Skeletal muscle satellite cell (primary cell): ENCODE results near the gene GOLIM4.
A peak's percentile ranks its signal among the peaks of the same experiment; 100 is the strongest.
"Not testable (repeated sequence)": the region's sequence is repeated elsewhere in the genome, so short reads cannot be mapped to it uniquely, and the experiment has no call there.

Experiments used
- H3K27me3 ChIP-seq: 2 replicates; pipeline ENCODE4 v1.7.0; 2013; ENCODE audit warnings: low read length; ENCODE audit not compliant: control insufficient read depth, insufficient read depth
- H3K36me3 ChIP-seq: 2 replicates; pipeline ENCODE4 v1.7.0; 2013; ENCODE audit warnings: mild to moderate bottlenecking, control low read depth, low read length; ENCODE audit not compliant: insufficient read depth
- H3K4me1 ChIP-seq: 2 replicates; pipeline ENCODE4 v1.7.0; 2013; ENCODE audit warnings: low read length; ENCODE audit not compliant: control insufficient read depth, insufficient read depth
- H3K4me2 ChIP-seq: 2 replicates; pipeline ENCODE4 v1.7.0; 2013; ENCODE audit warnings: mild to moderate bottlenecking, low read length
- H3K4me3 ChIP-seq: 2 replicates; pipeline ENCODE4 v1.7.0; 2013; ENCODE audit warnings: low read length
- H3K9ac ChIP-seq: 2 replicates; pipeline ENCODE4 v1.7.0; 2013; ENCODE audit warnings: mild to moderate bottlenecking, low read depth, low read length, moderate library complexity
- H3K9me3 ChIP-seq: replicated peaks from 2 replicates; pipeline ENCODE4 v1.7.0; 2013; ENCODE audit warnings: mild to moderate bottlenecking, control low read depth, low read length

Gene GOLIM4

DNA sequence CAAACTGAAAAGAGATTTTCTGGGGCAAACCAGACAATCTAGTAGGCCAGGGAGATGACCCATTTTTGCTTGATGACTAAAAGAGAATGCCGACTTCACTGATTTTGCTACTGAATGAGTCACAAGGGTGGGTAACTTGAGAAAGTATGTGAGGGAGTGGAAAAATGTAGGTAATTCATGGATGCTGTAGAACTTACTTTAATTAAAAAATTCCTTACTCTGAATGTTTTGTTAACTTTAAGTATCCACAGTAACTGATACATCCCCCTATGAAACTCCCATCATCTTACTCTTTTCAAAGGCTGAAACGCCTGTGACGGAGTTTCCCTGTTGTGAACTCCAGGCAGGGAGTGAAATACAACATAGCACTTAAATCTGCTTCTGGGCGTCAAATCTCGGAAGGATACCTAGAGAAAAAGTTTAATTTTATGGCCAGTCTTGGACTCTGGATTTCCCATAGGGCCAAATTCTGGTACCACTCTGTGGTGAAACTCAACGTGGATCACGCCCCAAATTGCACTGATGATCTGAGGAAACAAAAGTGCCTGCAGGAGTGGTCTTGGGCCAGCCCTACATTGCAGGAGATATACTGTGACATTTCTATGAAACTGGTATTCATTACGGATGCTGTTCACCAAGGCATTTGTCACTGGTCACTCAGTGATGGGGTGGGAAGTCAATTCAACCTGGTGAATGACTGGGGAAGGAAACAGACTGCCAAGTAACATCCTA lies 24.0 kb downstream of the GOLIM4 start:
- Histone ChIP-seq H3K4me2 (peak overlapping the region; percentile 61), H3K4me3 (peak overlapping the region; percentile 26), H3K9ac (peak overlapping the region; percentile 42), H3K27me3 (no peaks in the 10 kb centered on the region), H3K36me3 (no peaks in the 10 kb centered on the region), H3K9me3 (no peaks in the 10 kb centered on the region), H3K4me1 (peaks cover 26% of the 10 kb centered on the region)

DNA sequence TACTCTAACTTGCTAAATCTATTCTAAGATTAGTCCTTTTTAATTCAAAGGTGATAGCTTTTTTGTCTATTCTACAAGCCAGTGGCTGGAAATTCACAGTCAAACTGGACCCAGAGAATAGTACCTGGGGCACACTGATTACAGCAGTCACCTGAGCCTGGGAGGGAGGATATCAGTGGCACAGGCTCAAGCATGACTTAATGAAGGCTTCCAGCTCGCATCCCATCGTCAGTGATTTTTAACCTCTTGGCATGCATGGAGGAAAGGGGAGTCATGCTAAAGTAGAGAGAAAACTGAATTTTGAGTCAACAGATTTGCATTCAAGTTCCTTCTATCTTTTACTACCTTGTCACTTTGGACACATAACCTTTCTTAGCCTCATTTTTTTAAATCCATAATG lies 24.8 kb downstream of the GOLIM4 start:
- H3K27me3 ChIP-seq, result no peaks in the 10 kb centered on the region
- H3K9ac ChIP-seq, result peak overlapping the region; percentile 42
- H3K4me3 ChIP-seq, result no peak overlapping the region
- no peaks in the 10 kb centered on the region for H3K9me3 ChIP-seq
- H3K4me2 ChIP-seq, result peak overlapping the region; percentile 61
- H3K4me1 ChIP-seq, result peaks cover 24% of the 10 kb centered on the region
- H3K36me3 ChIP-seq, result no peaks in the 10 kb centered on the region

DNA sequence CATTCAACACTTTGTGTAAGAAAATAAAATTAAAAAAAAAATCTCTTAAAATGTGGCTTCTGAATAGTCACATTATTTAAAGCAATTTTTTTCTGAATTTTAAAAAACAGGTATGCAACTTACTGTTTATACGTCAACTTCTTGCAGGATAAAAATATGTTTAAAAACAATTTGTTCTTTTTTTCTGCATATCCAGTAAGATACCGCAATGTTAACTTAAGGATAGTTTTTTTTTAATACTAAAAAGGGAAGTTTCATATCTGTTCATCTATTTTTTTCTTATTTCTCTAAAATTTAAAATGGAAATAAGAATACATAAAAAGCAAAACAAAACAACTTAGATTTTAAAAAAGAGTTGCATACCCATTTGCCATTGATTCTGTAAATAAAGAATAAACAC lies 27.4 kb downstream of the GOLIM4 start:
- H3K9ac ChIP-seq, result no peak overlapping the region
- H3K27me3 ChIP-seq, result no peaks in the 10 kb centered on the region
- no peaks in the 10 kb centered on the region for H3K36me3 ChIP-seq
- no peak overlapping the region for H3K4me2 ChIP-seq
- H3K4me3 ChIP-seq, result no peak overlapping the region
- H3K9me3 ChIP-seq, result no peaks in the 10 kb centered on the region
- H3K4me1 ChIP-seq, result peaks cover 18% of the 10 kb centered on the region

DNA sequence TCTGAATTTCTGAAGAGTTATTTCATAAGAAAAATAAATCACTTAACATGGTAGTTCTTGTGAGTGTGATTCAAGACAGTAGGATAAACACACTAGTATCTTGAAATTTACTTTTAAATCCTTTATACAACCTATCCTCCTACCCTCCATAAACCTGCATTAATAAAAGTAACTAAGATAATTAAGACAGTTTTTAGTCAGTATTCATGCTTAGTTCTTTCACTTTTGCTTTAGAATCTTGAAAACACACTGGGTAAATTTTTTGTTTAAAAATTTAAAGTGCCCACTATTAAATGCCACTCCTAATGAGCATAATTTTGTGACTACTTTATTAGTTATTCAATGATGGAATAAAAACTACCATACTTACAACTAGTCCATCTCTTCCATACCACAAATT lies 28.8 kb downstream of the GOLIM4 start:
- Histone ChIP-seq H3K36me3 (no peaks in the 10 kb centered on the region), H3K4me3 (no peak overlapping the region), H3K9ac (no peak overlapping the region), H3K4me2 (no peak overlapping the region), H3K4me1 (peaks cover 12% of the 10 kb centered on the region), H3K9me3 (no peaks in the 10 kb centered on the region), H3K27me3 (no peaks in the 10 kb centered on the region)

DNA sequence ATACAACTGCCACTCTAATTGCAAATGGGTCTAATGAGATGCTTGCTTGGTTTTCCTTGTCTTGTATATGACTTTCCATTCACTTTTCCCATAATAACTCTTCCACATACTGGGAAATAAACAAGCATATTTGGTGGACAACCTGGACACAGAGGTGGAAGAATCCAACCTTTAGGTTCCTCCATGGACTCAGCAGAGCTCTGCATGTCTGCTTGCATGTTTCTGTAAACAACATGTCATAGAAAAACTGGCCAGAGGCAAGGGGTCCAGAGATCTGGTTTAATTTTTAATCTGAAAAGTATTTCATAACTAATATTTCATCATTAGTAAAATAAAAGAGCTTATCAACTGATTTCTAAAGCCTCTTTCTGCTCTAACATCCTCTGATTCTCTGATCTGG lies 30.2 kb downstream of the GOLIM4 start:
- Histone ChIP-seq H3K4me2 (no peak overlapping the region), H3K4me3 (no peak overlapping the region), H3K9ac (no peak overlapping the region), H3K9me3 (no peaks in the 10 kb centered on the region), H3K36me3 (no peaks in the 10 kb centered on the region), H3K4me1 (peaks cover 4% of the 10 kb centered on the region), H3K27me3 (no peaks in the 10 kb centered on the region)

DNA sequence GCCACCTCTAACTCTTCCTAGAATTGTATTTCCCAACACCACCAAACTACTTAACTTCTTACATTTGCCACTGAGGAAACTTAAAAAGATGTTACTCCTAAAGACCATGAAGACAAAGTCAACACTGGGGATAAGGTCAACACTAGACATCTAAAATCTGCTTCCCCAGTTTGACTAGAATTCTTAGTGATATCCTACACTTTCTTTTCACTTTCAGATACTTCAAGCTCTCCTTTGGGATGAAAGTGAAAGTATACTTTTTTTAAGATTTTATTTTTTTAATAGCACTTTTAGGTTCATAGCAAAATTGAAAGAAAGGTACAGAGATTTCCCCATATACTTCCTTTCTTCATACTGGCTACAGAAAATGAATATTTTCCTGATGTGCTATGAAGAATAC lies 32.6 kb downstream of the GOLIM4 start:
- Histone ChIP-seq H3K9me3 (no peaks in the 10 kb centered on the region), H3K4me1 (peaks cover 4% of the 10 kb centered on the region), H3K36me3 (no peaks in the 10 kb centered on the region), H3K9ac (no peak overlapping the region), H3K4me3 (no peak overlapping the region), H3K27me3 (no peaks in the 10 kb centered on the region), H3K4me2 (no peak overlapping the region)

DNA sequence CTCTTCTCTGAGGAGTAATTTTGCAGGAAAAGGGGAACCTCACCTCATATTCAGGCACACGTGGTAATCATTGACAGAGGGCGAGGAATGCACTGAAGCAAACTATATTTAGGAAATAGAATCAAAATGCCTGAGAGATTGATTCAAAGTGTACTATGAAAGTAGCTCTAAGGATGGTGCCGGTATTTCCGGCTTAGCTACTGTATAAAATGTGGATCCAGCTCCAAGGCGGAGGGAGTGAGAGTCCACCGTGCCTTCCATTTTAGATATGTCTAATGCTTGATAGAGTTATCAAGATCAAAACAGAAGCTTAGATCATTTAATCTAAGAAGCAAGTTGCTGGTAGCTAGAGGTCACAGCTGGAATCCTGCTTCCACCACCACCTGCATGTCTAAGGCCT lies 33.0 kb downstream of the GOLIM4 start:
- H3K9me3 ChIP-seq, result no peaks in the 10 kb centered on the region
- H3K27me3 ChIP-seq, result no peaks in the 10 kb centered on the region
- no peaks in the 10 kb centered on the region for H3K36me3 ChIP-seq
- no peak overlapping the region for H3K4me2 ChIP-seq
- H3K9ac ChIP-seq, result no peak overlapping the region
- peaks cover 4% of the 10 kb centered on the region for H3K4me1 ChIP-seq
- H3K4me3 ChIP-seq, result no peak overlapping the region

DNA sequence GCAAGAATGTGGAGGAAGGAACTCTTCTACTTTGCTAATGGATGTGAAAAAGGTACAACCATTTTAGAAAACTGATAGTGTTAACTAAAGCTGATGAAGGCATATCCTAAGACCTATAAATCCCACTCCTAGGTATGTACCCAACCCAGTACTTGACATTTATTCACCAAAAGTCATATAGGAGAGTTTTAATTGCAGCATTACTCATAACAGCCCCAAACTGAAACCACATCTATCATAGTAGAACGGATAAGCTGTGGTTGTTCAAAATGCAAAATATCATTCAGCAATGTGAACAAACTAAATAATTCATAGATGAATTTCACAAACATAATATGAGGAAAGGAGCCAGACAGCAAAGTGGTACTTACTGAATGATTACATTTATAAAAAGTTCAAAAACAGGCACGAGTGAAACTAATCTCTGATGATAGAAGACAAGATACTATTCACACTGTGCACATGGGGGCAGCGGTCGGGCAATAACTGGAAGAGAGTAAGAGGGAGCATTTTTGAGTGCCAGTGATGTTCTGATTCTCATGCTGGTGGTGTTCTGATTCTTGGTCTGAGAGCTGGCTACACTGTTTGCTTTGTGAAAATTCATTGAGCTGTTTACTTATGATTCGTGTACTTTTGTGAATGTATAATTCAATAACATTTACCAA lies 34.3 kb downstream of the GOLIM4 start:
- no peak overlapping the region for H3K9ac ChIP-seq
- H3K4me3 ChIP-seq, result no peak overlapping the region
- no peaks in the 10 kb centered on the region for H3K27me3 ChIP-seq
- H3K4me1 ChIP-seq, result peaks cover 4% of the 10 kb centered on the region
- H3K4me2 ChIP-seq, result peak overlapping the region; percentile 28
- H3K36me3 ChIP-seq, result no peaks in the 10 kb centered on the region
- no peaks in the 10 kb centered on the region for H3K9me3 ChIP-seq

DNA sequence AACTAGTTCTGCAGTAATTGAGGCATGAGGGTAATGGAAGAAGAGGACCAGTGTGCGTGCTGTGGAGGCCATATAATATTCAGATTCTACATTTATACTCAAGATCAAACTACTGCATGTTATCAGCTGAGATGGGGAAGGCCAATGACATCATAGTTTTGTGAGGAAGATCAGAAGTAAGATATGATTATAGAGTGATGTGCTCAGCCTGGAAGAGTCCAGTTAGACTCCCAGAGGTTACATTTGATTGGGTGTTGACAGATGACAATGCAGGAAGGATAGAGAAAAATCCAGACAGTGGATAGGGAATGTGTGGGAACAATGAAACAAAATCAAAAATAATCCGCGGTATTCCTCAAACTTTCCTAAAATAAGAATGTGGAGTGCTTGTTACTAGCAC lies 35.4 kb downstream of the GOLIM4 start:
- Histone ChIP-seq H3K27me3 (no peaks in the 10 kb centered on the region), H3K4me1 (peaks cover 4% of the 10 kb centered on the region), H3K4me2 (no peak overlapping the region), H3K36me3 (no peaks in the 10 kb centered on the region), H3K9ac (no peak overlapping the region), H3K9me3 (no peaks in the 10 kb centered on the region), H3K4me3 (no peak overlapping the region)

DNA sequence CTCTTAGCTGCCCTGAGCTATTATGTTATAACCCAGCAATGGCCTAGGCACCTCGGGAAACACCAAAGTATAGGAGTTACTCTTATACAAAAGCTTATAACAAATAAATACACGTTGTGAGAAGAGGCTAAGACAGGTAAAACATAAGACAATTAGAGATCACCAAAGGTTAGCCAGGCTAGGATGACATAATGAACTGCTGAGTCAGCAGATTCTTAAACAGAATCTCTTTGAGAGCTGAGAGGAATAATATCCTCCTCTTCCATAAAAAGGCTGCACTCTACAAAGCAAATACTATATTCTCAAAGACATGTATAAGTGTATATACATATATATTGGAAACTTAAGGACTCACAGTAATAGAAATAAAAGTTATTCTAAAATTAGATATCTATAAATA lies 37.2 kb downstream of the GOLIM4 start:
- no peak overlapping the region for H3K4me2 ChIP-seq
- H3K4me3 ChIP-seq, result no peak overlapping the region
- H3K9me3 ChIP-seq, result no peaks in the 10 kb centered on the region
- peaks cover 4% of the 10 kb centered on the region for H3K4me1 ChIP-seq
- H3K27me3 ChIP-seq, result no peaks in the 10 kb centered on the region
- H3K9ac ChIP-seq, result no peak overlapping the region
- no peaks in the 10 kb centered on the region for H3K36me3 ChIP-seq

DNA sequence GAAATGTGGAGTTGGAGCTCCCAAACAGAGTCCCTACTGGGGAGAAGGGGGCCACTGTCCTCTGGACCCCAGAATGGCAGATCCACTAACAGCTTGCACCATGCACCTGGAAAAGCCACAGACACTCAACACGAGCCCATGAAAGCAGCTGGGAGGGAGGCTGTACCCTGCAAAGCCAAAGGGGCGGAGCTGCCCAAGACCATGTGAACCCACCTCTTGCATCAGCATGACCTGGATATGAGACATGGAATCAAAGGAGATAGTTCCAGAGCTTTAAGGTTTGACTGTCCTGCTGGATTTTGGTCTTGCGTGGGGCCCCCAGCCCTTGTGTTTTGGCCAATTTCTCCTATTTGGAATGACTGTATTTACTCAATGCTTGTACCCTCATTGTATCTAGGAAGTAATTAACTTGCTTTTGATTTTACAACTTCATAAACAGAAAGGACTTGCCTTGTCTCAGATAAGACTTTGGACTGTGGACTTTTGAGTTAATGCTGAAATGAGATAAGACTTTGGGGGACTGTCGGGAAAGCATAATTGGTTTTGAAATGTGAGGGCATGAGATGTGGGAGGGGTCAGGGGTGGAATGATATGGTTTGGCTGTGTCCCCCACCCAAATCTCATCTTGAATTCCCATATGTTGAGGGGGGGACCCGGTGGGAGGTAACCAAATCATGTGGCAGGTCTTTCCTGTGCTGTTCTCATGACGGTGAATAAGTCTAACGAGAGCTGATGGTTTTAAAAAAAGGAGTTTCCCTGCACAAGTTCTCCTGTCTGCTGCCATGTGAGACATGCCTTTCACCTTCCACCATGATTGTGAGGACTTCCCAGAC lies 39.1 kb downstream of the GOLIM4 start:
- H3K4me3 ChIP-seq, H3K36me3 ChIP-seq, H3K9ac ChIP-seq, H3K4me1 ChIP-seq, H3K9me3 ChIP-seq, H3K4me2 ChIP-seq, H3K27me3 ChIP-seq: not testable (repeated sequence)
